ENCODE data around the gene SDR42E1. TPM values are rescaled to one million over a fixed set of nuclear protein-coding genes. Genes with fewer than 3 reads are reported as not detected.

Gene SDR42E1
- total and polyA plus RNA-seq, 2 of the 13 experiments (the other 11 are each of a cell fraction or from before 2014, with no cell fraction given): 0.01 to 0.13 TPM

GRCh38 chr16:82034981-82035612 is 23.8 kb upstream of the SDR42E1 start, which contains the start of gene HSD17B2 (continued):
- TF ChIP-seq JUNB (CRISPR knock-in tag; IDR thresholded peaks at IDR 0.05; ENCODE audit: borderline replicate concordance) (peak; percentile 64), DR1 (CRISPR knock-in tag; IDR thresholded peaks at IDR 0.05) (no peak), ZNF572 (CRISPR knock-in tag; IDR thresholded peaks at IDR 0.05) (no peak), ZNF598 (CRISPR knock-in tag; IDR thresholded peaks at IDR 0.05; ENCODE audit: borderline replicate concordance) (peak; percentile 53; the same call in 1 of the 2 replicates), ZNF501 (CRISPR knock-in tag; IDR thresholded peaks at IDR 0.05) (peak; percentile 82), ZNF713 (CRISPR knock-in tag; IDR thresholded peaks at IDR 0.05) (no peak), TRIM24 (CRISPR knock-in tag; IDR thresholded peaks at IDR 0.05) (no peak), KMT2A (CRISPR knock-in tag; IDR thresholded peaks at IDR 0.05) (peak; percentile 75; the same call in 1 of the 2 replicates), NCOA1 (CRISPR knock-in tag; IDR thresholded peaks at IDR 0.05) (no peak), ZNF703 (CRISPR knock-in tag; IDR thresholded peaks at IDR 0.05; ENCODE audit: borderline replicate concordance) (no peak), ZNF333 (CRISPR knock-in tag; IDR thresholded peaks at IDR 0.05; ENCODE audit: borderline replicate concordance) (no peak), DMTF1 (CRISPR knock-in tag; IDR thresholded peaks at IDR 0.05) (no peak), WIZ (CRISPR knock-in tag; IDR thresholded peaks at IDR 0.05) (no peak), MZF1 (CRISPR knock-in tag; IDR thresholded peaks at IDR 0.05; ENCODE audit: borderline replicate concordance) (no peak), ZNF207 (IDR thresholded peaks at IDR 0.05; ENCODE audit: borderline replicate concordance) (no peak), SNRNP70 (IDR thresholded peaks at IDR 0.05; ENCODE audit: low read depth, low read length) (no peak), KIAA2018 (CRISPR knock-in tag; IDR thresholded peaks at IDR 0.05; ENCODE audit: borderline replicate concordance) (no peak), ZBTB37 (CRISPR knock-in tag; IDR thresholded peaks at IDR 0.05) (no peak)
